Subcutaneous adipose tissue (tissue), 4 donors: ENCODE results near the gene ABHD11. TPM values are rescaled to one million over a fixed set of nuclear protein-coding genes. Genes with fewer than 3 reads are reported as not detected.

Experiments
- total RNA-seq, 4 donors: library from RNA; depleted of rRNA; stranded (reverse); fragments of >200 nt; gene quantifications; one replicate each; pipeline ENCODE4 v1.1.0, GENCODE V29; 2016
- TF ChIP-seq, protein P1 (sequence below): fragments of 450-650 bp; IDR thresholded peaks from one replicate; pipeline ENCODE4 v1.5.1; 2016; ENCODE audit warnings: low read depth, mild to moderate bottlenecking, control low read depth, antibody characterized with exemption, moderate library complexity

The ABHD11 gene
- total RNA-seq, 4 donors from 2014 or later: 8.5 to 13.8 (median 11.5) TPM

DNA sequence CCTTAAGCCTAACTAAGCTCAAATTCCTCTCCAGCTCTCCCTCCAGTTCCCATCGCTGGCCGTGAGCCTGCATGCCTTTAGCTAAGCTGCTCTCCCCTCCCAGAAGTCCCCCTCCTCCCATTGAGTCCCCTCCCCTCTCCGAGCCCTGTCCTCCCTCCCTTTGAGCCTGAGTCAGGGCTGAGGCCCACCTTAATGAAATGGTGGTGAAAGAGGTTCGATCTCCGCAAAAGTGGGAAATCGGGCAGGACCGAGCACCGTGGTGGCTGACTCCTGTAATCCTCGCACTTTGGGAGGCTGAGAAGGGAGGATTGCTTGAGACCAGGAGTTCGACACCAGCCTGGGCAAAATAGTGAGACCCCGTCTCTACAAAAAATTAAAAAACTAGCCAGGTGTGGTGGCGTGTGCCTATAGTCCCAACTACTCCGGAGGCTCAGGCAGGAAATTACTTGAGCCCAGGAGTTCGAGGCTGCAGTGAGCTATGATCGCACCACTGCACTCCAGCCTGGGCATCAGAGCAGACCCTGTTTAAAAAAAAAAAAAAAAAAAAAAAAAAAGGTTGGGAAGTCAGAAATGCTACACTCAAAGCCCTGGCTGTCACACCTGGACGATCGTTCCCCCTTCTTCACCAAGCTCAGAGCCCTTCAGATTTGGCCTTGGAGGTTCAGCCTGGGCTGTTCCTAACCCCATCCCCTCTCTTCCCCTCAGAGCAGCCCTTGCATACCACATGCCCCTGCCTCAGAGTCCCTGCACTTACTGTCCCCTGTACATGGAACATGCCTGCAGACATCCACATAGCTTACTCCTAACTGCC is 32.5 kb upstream of the ABHD11 start:
- TF ChIP-seq, protein P1, sequence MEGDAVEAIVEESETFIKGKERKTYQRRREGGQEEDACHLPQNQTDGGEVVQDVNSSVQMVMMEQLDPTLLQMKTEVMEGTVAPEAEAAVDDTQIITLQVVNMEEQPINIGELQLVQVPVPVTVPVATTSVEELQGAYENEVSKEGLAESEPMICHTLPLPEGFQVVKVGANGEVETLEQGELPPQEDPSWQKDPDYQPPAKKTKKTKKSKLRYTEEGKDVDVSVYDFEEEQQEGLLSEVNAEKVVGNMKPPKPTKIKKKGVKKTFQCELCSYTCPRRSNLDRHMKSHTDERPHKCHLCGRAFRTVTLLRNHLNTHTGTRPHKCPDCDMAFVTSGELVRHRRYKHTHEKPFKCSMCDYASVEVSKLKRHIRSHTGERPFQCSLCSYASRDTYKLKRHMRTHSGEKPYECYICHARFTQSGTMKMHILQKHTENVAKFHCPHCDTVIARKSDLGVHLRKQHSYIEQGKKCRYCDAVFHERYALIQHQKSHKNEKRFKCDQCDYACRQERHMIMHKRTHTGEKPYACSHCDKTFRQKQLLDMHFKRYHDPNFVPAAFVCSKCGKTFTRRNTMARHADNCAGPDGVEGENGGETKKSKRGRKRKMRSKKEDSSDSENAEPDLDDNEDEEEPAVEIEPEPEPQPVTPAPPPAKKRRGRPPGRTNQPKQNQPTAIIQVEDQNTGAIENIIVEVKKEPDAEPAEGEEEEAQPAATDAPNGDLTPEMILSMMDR: no peak

DNA sequence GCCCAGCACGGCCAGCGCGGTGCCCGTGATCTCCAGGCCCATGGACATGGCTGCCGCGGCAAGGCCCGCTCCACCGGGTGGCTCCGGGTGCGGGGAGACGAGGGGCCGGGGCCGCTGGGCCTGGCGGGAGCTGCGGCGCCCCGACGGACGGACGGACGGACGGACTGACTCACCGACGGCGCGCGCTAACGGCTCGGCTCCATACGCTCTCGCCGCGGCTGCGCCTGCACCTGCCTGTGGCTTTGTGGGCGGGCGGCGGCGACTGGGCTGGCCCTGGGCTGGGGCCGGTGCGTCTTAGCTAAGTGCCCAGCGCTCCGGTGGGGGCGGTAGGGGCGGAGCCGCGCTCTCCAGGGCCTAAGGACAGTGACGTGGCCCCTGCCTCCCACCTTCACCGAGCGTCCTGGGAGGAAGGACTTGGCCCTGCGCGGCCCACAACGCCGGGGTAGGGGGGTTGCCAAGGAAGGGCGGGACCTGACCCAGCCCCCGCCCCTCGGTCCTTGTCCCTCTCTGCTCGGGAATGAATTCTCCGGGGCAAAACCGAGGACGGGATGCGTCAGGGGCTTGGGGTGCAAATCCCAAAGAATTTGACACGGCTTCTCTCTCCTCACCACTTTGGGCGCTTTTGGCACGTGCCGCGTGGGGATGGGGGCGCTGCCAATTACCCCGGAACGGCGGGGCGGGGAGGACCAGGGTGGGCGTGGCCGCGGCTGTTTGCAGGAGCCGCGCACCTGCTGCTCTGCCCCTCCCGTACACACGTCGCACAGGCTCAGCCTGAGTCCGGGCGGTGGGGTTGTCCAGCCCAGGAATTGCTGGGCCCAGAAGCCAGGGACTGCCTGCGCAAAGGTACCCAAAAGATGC is 31.6 kb upstream of the ABHD11 start, which contains the start of gene CLDN3:
CLDN3 (minus strand) TSS at position 269 of the 858 bp plus-strand sequence; CDS start at position 48, 221 bp downstream.
- TF ChIP-seq, protein P1: no peak

DNA sequence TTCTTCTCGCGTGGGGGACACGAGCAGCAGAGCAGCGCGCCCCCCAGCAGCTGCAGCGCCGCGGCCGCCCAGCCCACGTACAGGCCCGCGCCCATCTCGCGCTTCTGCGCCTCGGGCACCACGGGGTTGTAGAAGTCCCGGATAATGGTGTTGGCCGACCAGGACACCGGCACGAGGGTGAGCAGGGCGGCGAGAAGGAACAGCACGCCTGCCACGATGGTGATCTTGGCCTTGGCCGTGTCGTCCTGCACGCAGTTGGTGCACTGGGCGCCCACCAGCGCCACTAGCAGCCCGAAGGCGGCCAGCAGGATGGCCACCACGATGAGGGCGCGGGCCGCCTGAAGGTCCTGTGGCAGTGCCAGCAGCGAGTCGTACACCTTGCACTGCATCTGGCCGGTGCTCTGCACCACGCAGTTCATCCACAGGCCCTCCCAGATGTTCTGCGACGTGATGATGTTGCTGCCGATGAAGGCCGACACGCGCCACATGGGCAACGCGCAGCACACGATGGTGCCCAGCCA is 30.9 kb upstream of the ABHD11 start:
- TF ChIP-seq, protein P1: no peak

DNA sequence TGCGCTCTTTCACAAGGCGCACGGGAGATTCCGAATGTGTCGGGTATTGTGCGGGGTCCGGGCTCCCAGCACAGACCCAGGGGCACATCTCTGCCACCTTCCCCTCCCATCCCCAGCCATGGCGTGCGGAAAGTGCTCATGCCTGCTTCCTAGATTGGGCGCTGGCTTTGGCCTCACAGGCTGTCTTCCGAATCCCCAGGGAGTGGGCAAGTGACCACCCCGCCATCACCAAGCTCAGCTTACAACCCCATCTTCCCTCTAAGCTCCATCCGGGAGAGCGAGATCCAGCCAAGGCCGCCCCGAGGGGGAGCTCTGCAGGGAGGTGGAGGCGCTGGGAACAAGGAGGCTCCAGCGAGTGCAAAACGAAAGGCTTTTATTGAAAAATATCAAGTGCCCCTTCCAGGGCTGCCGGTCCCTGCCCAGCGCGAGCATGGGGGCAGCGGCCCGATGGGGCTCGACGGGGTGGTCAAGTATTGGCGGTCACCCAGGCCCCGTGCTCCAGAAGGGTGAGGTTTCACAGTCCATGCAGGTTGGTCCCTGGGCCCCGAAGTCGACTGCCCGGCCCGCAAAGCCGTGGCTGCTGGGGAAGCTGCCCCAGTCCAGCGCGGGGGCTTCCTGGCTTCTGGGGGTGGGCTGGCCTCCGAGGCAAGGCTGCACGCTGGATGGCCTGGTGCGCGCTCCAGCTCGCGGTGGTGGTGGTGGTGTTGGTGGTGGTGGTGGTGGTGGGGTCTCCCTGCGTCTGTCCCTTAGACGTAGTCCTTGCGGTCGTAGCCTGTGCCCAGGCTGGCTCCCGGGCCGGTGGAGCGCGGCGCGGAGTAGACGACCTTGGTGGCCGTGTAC is 30.3 kb upstream of the ABHD11 start:
- TF ChIP-seq, protein P1: no peak

DNA sequence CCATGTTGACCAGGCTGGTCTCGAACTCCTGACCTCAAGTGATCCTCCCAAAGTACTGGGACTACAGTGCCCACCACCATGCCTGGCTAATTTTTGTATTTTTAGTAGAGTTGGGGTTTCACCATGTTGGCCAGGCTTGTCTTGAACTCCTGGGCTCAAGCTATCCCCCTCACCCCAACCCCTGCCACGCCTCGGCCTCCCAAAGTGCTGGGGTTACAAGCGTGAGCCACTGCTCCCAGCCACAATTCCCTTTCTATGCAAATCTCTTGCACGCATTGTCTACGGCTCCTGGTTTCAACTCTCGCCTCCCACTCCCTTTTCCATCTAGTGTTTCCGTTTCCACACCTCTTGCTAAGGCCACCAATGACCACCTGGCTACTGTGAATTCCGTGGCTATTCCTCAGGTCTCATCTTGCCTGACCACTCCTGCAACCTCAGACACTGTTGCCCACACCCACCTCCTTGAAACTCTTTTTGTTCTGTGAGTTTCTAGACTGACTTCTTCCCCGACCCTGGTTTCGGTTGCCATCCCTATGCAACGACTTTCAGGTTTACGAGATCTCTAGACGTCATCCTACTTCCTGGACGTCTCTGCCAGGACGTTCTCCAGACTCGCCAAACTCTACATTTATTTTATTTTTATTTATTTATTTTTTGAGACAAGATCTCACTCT is 28.1 kb upstream of the ABHD11 start:
- TF ChIP-seq, protein P1: no peak

DNA sequence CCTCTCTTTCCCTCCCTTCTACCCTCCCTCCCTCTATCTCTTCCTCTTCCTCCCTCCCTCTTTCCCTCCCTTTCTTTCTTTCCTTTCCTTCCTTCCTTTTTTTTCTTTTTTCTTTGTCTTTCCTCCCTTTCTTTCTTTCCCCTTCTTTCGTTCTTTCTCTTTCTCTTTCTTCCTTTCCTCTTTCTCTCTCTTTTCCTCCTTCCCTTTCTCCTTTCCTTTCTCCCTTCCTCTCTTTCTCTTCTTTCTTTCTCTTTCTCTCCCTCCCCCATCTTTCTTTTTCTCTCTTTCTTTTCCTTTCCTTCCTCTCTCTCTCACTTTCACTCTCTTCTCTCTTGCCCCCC is 24.0 kb upstream of the ABHD11 start:
- TF ChIP-seq, protein P1: no peak
